Activated T-cell treated with anti-CD3 and anti-CD28 coated beads for 24 hours (primary cell): ENCODE measurements around the gene CACNA1C.

ENCODE experiments used
- DNase-seq: peaks from one replicate; pipeline ENCODE4 v3.0.0-alpha.2; 2020; ENCODE audit warnings: low read depth

The CACNA1C gene

GRCh38 chr12:2322554-2323120, 269.9 kb downstream of the CACNA1C start:
- no peak for DNase-seq

- DNase-seq, result no peak
These were observed 270.9 kb downstream of the CACNA1C start for GRCh38 chr12:2323532-2324255.

GRCh38 chr12:2324387-2324786, 271.6 kb downstream of the CACNA1C start:
- no peak for DNase-seq

- DNase-seq, result no peak
These were observed 272.7 kb downstream of the CACNA1C start for GRCh38 chr12:2325519-2325918.

- no peak for DNase-seq
These were observed 273.7 kb downstream of the CACNA1C start for GRCh38 chr12:2326470-2326869.

GRCh38 chr12:2328661-2329060, 275.9 kb downstream of the CACNA1C start:
- no peak for DNase-seq

- DNase-seq, result no peak
These were observed 276.9 kb downstream of the CACNA1C start for GRCh38 chr12:2329661-2330210.

GRCh38 chr12:2332236-2332635, 279.4 kb downstream of the CACNA1C start:
- no peak for DNase-seq

- DNase-seq, result no peak
These were observed 280.2 kb downstream of the CACNA1C start for GRCh38 chr12:2332947-2333346.

- no peak for DNase-seq
These were observed 280.9 kb downstream of the CACNA1C start for GRCh38 chr12:2333491-2334195.

GRCh38 chr12:2334271-2334670, 281.5 kb downstream of the CACNA1C start:
- no peak for DNase-seq

GRCh38 chr12:2334689-2335088, 281.9 kb downstream of the CACNA1C start:
- DNase-seq, result no peak

GRCh38 chr12:2335109-2335508, 282.3 kb downstream of the CACNA1C start:
- no peak for DNase-seq

- DNase-seq, result no peak
These were observed 282.7 kb downstream of the CACNA1C start for GRCh38 chr12:2335513-2335912.

GRCh38 chr12:2335916-2336315, 283.1 kb downstream of the CACNA1C start:
- no peak for DNase-seq

GRCh38 chr12:2336409-2336829, 283.6 kb downstream of the CACNA1C start:
- DNase-seq, result no peak

GRCh38 chr12:2337031-2338010, 284.5 kb downstream of the CACNA1C start:
- DNase-seq, result no peak

GRCh38 chr12:2338381-2338780, 285.6 kb downstream of the CACNA1C start:
- DNase-seq, result no peak

GRCh38 chr12:2338991-2339431, 286.2 kb downstream of the CACNA1C start:
- DNase-seq, result no peak

- DNase-seq, result no peak
These were observed 288.4 kb downstream of the CACNA1C start for GRCh38 chr12:2341051-2341751.

- DNase-seq, result no peak
These were observed 289.1 kb downstream of the CACNA1C start for GRCh38 chr12:2341871-2342270.
